ENCODE results near the gene SKA1. TPM values are rescaled to one million over a fixed set of nuclear protein-coding genes. Genes with fewer than 3 reads are reported as not detected.

SKA1 gene
- polyA plus RNA-seq, 2 donors, result 2.4 to 3.1 TPM

DNA sequence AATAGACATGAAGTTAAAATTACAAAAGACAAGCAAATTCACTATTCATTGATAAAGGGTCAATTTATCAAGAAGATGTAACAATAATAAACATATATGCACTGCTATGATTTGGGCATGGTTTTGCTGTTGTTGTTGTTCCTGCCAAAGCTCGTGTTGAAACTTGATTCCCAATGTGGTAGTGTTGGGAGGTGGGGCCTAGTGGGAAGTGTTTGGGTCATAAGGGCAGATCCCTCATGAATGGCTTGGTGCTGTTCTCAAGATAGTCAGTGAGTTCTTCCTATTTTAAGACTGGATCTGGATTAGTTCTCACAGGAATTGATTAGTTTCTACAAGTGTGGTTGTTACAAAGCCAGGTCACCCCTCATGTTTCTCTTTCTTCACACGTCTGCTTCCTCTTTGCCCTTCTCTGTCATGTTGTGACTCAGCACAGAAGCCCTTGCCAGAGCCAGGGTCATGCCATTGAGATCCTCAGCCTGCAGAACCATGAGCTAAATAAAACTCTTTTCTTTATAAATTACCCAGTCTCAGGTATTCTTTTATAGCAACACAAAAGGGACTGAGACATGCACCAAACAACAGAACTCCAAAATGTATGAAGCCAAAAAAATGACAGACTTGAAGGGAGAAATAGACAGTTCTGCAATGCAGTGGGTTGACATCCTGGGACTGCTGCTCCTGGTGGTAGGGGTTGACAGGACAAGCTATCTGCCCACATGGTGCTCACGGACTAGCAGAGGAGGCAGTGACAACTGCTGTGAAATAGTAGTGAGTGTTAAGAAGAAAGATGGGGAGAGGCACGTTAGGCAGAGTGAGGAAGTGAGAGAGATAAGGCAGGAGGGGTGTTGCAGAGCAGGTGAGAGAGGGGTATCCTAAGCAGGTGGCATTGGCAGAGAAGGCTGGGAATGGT, 18.6 kb upstream of the SKA1 start:
- Histone ChIP-seq H3K4me1 (ENCODE audit: control insufficient read depth in 2 of 2, insufficient read depth in 2 of 2, low read length in 1 of 2) (peaks cover 0 to 2% of the 10 kb centered on the region in 2 donors), H3K4me3 (ENCODE audit: low read depth in 1 of 2, low read length in 2 of 2) (no peak overlapping the region), H3K36me3 (ENCODE audit: control insufficient read depth in 2 of 2, insufficient read depth in 2 of 2, low read length in 1 of 2) (no peaks in the 10 kb centered on the region), H3K27me3 (ENCODE audit: control insufficient read depth in 1 of 2, insufficient read depth in 2 of 2, low read length in 2 of 2) (peaks cover 3% of the 10 kb centered on the region in 2 donors), H3K27ac (ENCODE audit: low read depth in 2 of 2, low read length in 1 of 2) (no peak overlapping the region), H3K9me3 (ENCODE audit: control insufficient read depth in 2 of 2, insufficient read depth in 1 of 2, low read depth in 1 of 2, low read length in 1 of 2) (no peaks in the 10 kb centered on the region)
- WGBS, 2 donors, result 25 to 37% methylated on average over 4 of the region's 4 CpGs

DNA sequence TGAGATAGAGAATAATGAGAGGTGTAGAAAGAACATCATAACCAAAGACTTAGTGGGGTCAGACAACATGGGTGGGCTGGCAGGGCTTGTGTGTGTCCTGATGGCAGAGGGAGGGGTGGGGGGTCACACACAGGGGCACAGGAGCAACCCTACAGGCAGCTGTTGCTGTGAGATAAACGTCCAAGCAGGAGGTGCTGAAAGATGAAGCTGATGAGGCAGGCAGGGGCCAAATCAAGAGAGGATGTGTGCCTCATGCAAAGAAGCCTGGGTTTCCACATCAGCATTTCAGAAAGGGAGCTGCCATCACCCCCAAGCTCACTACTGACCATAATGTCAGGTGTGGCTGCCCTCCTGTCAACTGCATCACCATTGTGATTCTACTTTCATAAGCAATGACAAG, 16.0 kb upstream of the SKA1 start:
- Histone ChIP-seq H3K4me1 (ENCODE audit: control insufficient read depth in 2 of 2, insufficient read depth in 2 of 2, low read length in 1 of 2) (peaks cover 0 to 2% of the 10 kb centered on the region in 2 donors), H3K36me3 (ENCODE audit: control insufficient read depth in 2 of 2, insufficient read depth in 2 of 2, low read length in 1 of 2) (no peaks in the 10 kb centered on the region), H3K27me3 (ENCODE audit: control insufficient read depth in 1 of 2, insufficient read depth in 2 of 2, low read length in 2 of 2) (peaks cover 3% of the 10 kb centered on the region in 2 donors), H3K27ac (ENCODE audit: low read depth in 2 of 2, low read length in 1 of 2) (no peak overlapping the region), H3K4me3 (ENCODE audit: low read depth in 1 of 2, low read length in 2 of 2) (no peak overlapping the region), H3K9me3 (ENCODE audit: control insufficient read depth in 2 of 2, insufficient read depth in 1 of 2, low read depth in 1 of 2, low read length in 1 of 2) (no peaks in the 10 kb centered on the region)
- WGBS, 2 donors, result 7 to 11% methylated on average over 1 of the region's 1 CpG

DNA sequence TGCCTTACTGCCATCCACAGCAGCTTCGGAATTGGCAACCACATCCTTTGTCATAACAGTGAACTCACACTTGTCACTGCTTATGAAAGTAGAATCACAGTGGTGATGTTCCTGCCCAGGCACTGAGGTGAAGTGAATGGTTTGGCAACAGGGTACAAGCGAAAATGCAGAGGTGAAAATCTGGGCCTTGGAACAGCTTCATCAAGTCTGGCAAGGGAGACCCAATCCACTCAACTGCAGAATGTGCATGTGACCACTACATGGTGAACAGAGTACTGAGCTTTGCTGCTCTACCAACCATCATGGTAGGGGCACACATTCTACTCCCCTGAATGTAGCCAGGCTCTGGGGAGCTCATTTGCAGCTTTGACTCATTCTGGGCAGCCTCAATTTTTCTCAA, 15.0 kb upstream of the SKA1 start:
- 73 to 78% methylated on average over 2 of the region's 2 CpGs for WGBS, 2 donors
- Histone ChIP-seq H3K4me1 (ENCODE audit: control insufficient read depth in 2 of 2, insufficient read depth in 2 of 2, low read length in 1 of 2) (peaks cover 0 to 2% of the 10 kb centered on the region in 2 donors), H3K27ac (ENCODE audit: low read depth in 2 of 2, low read length in 1 of 2) (no peak overlapping the region), H3K9me3 (ENCODE audit: control insufficient read depth in 2 of 2, insufficient read depth in 1 of 2, low read depth in 1 of 2, low read length in 1 of 2) (no peaks in the 10 kb centered on the region), H3K27me3 (ENCODE audit: control insufficient read depth in 1 of 2, insufficient read depth in 2 of 2, low read length in 2 of 2) (peaks cover 3% of the 10 kb centered on the region in 2 donors), H3K36me3 (ENCODE audit: control insufficient read depth in 2 of 2, insufficient read depth in 2 of 2, low read length in 1 of 2) (no peaks in the 10 kb centered on the region), H3K4me3 (ENCODE audit: low read depth in 1 of 2, low read length in 2 of 2) (no peak overlapping the region)

DNA sequence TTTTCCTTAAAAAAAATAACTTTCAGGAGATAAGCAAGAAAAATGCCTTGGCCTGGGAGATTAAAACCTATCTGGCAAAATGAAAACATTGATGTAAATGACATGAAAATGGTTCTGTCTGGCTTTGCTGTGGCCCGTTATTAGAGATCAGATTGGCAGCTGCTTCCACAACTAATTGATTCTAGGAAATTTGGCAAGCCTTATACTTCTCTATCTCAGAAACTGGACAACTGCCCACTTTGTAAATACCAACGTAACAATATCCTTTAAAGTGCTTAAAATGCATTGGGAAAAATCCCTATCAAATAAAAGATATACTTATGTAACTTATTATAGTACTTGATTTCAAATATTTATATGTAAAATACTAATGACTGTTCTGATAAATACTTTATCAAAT, 14.2 kb upstream of the SKA1 start:
- Histone ChIP-seq H3K4me1 (ENCODE audit: control insufficient read depth in 2 of 2, insufficient read depth in 2 of 2, low read length in 1 of 2) (peaks cover 0 to 2% of the 10 kb centered on the region in 2 donors), H3K4me3 (ENCODE audit: low read depth in 1 of 2, low read length in 2 of 2) (no peak overlapping the region), H3K27ac (ENCODE audit: low read depth in 2 of 2, low read length in 1 of 2) (no peak overlapping the region), H3K9me3 (ENCODE audit: control insufficient read depth in 2 of 2, insufficient read depth in 1 of 2, low read depth in 1 of 2, low read length in 1 of 2) (no peaks in the 10 kb centered on the region), H3K27me3 (ENCODE audit: control insufficient read depth in 1 of 2, insufficient read depth in 2 of 2, low read length in 2 of 2) (peaks cover 3% of the 10 kb centered on the region in 2 donors), H3K36me3 (ENCODE audit: control insufficient read depth in 2 of 2, insufficient read depth in 2 of 2, low read length in 1 of 2) (no peaks in the 10 kb centered on the region)
- 23% methylated on average over 2 of the region's 2 CpGs for WGBS, 2 donors

DNA sequence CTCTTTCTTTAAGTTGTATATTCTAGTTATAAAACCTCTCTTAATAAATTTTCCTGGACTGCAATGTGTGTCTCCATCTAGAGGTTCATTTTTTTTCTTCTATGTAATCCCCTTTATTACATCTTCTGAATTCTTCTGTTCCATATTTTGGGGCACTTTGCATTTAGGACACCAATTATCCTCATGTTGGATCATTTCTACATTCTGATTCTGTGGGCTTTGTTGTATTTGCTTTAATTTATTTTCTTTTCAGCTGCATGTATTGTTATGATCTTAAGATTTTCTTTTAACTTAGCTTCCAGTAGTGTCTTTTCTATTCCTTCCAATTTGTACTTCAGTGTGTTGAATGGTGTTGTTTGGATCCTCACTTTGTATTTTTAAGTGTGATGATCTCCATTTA, 5.2 kb upstream of the SKA1 start:
- no peaks in the 10 kb centered on the region for H3K27me3 ChIP-seq (ENCODE audit: control insufficient read depth in 1 of 2, insufficient read depth in 2 of 2, low read length in 2 of 2)
- no peaks in the 10 kb centered on the region for H3K4me1 ChIP-seq (ENCODE audit: control insufficient read depth in 2 of 2, insufficient read depth in 2 of 2, low read length in 1 of 2)
- H3K9me3 ChIP-seq (ENCODE audit: control insufficient read depth in 2 of 2, insufficient read depth in 1 of 2, low read depth in 1 of 2, low read length in 1 of 2), result no peaks in the 10 kb centered on the region
- no peak overlapping the region for H3K27ac ChIP-seq (ENCODE audit: low read depth in 2 of 2, low read length in 1 of 2)
- no peaks in the 10 kb centered on the region for H3K36me3 ChIP-seq (ENCODE audit: control insufficient read depth in 2 of 2, insufficient read depth in 2 of 2, low read length in 1 of 2)
- no peak overlapping the region for H3K4me3 ChIP-seq (ENCODE audit: low read depth in 1 of 2, low read length in 2 of 2)

DNA sequence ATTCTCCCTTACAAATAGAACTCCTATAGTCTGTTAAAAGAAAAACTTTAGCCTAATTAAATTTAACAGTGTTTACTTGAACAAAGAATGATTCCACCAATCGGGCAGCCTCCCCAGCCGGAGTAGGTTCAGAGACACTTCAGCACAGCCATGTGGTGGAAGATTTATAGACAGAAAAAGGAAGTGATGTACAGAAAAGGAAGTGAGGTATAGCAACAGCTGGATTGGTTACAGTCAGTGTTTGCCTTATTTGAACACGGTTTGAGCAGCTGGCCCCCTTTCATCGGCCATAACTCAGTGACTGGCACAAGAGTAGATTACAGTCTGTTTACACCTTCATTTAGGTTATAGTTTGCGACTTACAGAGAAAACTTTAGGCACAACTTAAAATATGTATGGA, 2.1 kb upstream of the SKA1 start:
- Histone ChIP-seq H3K27me3 (ENCODE audit: control insufficient read depth in 1 of 2, insufficient read depth in 2 of 2, low read length in 2 of 2) (no peaks in the 10 kb centered on the region), H3K4me1 (ENCODE audit: control insufficient read depth in 2 of 2, insufficient read depth in 2 of 2, low read length in 1 of 2) (peaks cover 0 to 3% of the 10 kb centered on the region in 2 donors), H3K27ac (ENCODE audit: low read depth in 2 of 2, low read length in 1 of 2) (no peak overlapping the region), H3K36me3 (ENCODE audit: control insufficient read depth in 2 of 2, insufficient read depth in 2 of 2, low read length in 1 of 2) (no peaks in the 10 kb centered on the region), H3K9me3 (ENCODE audit: control insufficient read depth in 2 of 2, insufficient read depth in 1 of 2, low read depth in 1 of 2, low read length in 1 of 2) (no peaks in the 10 kb centered on the region), H3K4me3 (ENCODE audit: low read depth in 1 of 2, low read length in 2 of 2) (no peak overlapping the region)
- WGBS, 2 donors, result 83% methylated on average over 5 of the region's 5 CpGs

DNA sequence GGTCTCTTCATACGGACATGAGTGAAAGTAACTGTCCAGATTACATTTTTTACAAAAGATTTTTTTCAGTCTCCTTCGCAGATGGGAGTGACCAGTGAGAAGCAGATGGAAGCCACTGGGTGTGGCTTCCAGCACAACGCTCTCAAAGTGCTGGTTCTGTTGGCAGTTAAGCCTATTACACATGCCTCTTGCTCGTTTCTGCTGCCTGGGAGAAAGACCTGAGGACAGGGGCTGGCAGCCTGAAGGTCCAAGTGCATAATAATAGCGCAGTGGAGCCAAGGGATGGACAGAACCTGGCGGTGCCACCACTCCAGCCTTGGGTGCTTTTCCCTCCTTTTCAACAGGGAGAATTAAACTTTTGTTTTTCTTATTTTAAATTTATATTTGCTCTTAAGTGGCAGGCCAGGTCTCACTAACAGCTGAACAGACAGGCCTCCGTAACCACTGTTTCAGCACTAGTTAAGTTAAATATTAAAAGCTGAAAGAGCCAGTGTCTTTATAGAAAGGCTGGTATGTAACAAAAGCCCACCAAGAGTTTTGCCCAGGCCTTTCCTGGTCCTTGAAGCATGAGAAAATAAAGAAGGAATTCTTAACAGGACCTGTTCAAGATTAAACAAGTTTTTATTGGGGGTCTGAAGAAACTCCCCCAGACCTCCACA, 1.2 kb upstream of the SKA1 start:
- Histone ChIP-seq H3K4me1 (ENCODE audit: control insufficient read depth in 2 of 2, insufficient read depth in 2 of 2, low read length in 1 of 2) (peaks cover 0 to 3% of the 10 kb centered on the region in 2 donors), H3K27ac (ENCODE audit: low read depth in 2 of 2, low read length in 1 of 2) (no peak overlapping the region), H3K9me3 (ENCODE audit: control insufficient read depth in 2 of 2, insufficient read depth in 1 of 2, low read depth in 1 of 2, low read length in 1 of 2) (no peaks in the 10 kb centered on the region), H3K36me3 (ENCODE audit: control insufficient read depth in 2 of 2, insufficient read depth in 2 of 2, low read length in 1 of 2) (no peaks in the 10 kb centered on the region), H3K27me3 (ENCODE audit: control insufficient read depth in 1 of 2, insufficient read depth in 2 of 2, low read length in 2 of 2) (no peaks in the 10 kb centered on the region), H3K4me3 (ENCODE audit: low read depth in 1 of 2, low read length in 2 of 2) (no peak overlapping the region)
- WGBS, 2 donors, result 75 to 85% methylated on average over 7 of the region's 7 CpGs

DNA sequence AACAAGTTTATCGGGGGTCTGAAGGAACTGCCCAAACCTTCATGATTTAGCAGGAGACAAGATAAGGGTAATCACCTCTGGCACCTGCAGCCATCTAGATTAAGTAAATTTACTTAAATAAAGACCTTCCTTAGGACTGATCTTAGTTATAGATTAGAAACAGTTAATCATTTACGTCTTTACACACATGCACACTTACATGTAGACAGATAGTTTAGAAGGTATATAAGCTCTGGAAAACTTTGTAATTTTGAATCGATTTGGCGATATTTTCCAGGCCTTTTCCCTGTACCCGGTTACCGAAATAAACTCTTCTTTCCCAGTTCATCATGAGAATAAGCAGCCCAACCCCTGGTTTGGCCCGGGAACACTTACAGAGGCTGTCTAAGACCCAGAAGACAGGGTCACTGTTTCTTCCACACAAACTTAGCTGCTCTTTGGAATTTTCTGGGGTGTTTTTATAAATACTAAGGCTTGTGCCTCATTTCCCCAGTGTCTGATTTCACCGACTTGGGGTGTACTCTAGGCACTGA, 560 bp upstream of the SKA1 start:
- 51 to 69% methylated on average over 8 of the region's 8 CpGs for WGBS, 2 donors

DNA sequence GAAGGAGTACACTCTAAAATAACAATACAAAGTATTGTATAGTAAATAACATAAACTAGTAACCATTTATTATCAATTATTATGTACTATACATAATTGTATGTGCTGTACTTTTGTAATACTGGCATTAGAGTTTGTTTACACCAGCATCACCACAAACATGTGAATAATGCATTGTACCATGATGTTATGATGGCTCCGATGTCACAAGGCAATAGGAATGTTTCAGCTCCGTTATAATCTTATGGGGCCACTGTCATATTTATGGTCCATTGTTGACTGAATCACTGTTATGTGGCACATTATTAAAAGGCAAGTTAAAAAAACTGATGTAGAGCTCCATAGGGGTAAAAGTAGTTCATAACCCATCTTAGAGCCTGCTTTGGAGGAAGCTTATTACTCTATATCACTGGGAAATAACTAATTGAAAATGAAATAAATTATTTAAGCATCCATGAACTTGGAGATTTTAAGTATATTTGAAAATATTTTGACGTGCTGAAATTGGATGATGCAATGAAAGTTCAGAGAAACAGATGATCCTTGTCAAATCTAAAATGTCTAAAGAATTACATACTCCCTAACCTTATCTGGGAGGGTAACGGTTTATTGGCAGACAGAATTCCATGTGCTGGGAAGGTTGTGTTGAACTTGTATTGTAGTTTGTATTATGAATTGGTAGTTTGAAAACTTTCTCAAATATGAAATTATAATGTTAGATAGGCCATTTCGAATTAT, 2.4 kb downstream of the SKA1 start:
- Histone ChIP-seq H3K27me3 (ENCODE audit: control insufficient read depth in 1 of 2, insufficient read depth in 2 of 2, low read length in 2 of 2) (no peaks in the 10 kb centered on the region), H3K9me3 (ENCODE audit: control insufficient read depth in 2 of 2, insufficient read depth in 1 of 2, low read depth in 1 of 2, low read length in 1 of 2) (no peaks in the 10 kb centered on the region)
- WGBS, 2 donors, result 72 to 82% methylated on average over 5 of the region's 5 CpGs

More for the DNA sequence above, 560 bp upstream of the SKA1 start:
- H3K4me3 ChIP-seq (ENCODE audit: low read depth in 1 of 2, low read length in 2 of 2), result peak overlapping the region in 1 of 2 donors; percentile 27
- no peaks in the 10 kb centered on the region for H3K36me3 ChIP-seq (ENCODE audit: control insufficient read depth in 2 of 2, insufficient read depth in 2 of 2, low read length in 1 of 2)
- H3K9me3 ChIP-seq (ENCODE audit: control insufficient read depth in 2 of 2, insufficient read depth in 1 of 2, low read depth in 1 of 2, low read length in 1 of 2), result no peaks in the 10 kb centered on the region
- H3K27ac ChIP-seq (ENCODE audit: low read depth in 2 of 2, low read length in 1 of 2), result peak overlapping the region; percentile 51 to 83
- peaks cover 0 to 3% of the 10 kb centered on the region in 2 donors for H3K4me1 ChIP-seq (ENCODE audit: control insufficient read depth in 2 of 2, insufficient read depth in 2 of 2, low read length in 1 of 2)
- no peaks in the 10 kb centered on the region for H3K27me3 ChIP-seq (ENCODE audit: control insufficient read depth in 1 of 2, insufficient read depth in 2 of 2, low read length in 2 of 2)

More for the DNA sequence above, 2.4 kb downstream of the SKA1 start:
- peaks cover 0 to 3% of the 10 kb centered on the region in 2 donors for H3K4me1 ChIP-seq (ENCODE audit: control insufficient read depth in 2 of 2, insufficient read depth in 2 of 2, low read length in 1 of 2)
- no peaks in the 10 kb centered on the region for H3K36me3 ChIP-seq (ENCODE audit: control insufficient read depth in 2 of 2, insufficient read depth in 2 of 2, low read length in 1 of 2)
- no peak overlapping the region for H3K27ac ChIP-seq (ENCODE audit: low read depth in 2 of 2, low read length in 1 of 2)
- H3K4me3 ChIP-seq (ENCODE audit: low read depth in 1 of 2, low read length in 2 of 2), result no peak overlapping the region

Data from esophagus (tissue), 2 donors.